Measurements from ENCODE around the gene SH3RF3. TPM values are rescaled to one million over a fixed set of nuclear protein-coding genes. Genes with fewer than 3 reads are reported as not detected.

SH3RF3 gene
- total and polyA plus RNA-seq, 2 donors (not counting 1 experiment from before 2014, with no cell fraction given): 8.3 to 10.1 TPM

DNA sequence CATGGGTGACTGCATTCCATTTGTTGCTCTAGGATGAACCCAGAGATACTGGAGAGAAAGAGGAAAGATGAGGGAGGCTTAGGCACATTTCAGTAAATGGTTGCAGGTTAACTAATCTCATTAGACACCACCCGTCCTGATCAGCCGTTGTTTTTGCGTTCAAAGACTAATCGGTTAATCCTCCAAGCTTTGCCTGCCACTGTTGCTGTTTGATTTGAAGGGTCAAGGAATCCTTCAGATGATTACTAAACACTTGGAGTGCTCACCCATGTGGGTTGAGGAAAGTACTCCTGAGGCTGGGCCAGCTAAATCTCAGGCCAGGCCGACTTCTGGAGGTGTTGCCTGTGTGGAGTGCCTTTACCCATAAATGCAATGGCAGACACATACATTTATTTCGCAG is 8.6 kb downstream of the SH3RF3 start:
- H2AFZ ChIP-seq (ENCODE audit: low read length): no peak overlapping the region
- H4K20me1 ChIP-seq (ENCODE audit: control insufficient read depth, extremely low read depth, insufficient read depth, low read length): peaks cover 3% of the 10 kb centered on the region
- peaks cover 2% of the 10 kb centered on the region for H3K4me1 ChIP-seq (ENCODE audit: control insufficient read depth, extremely low read depth, insufficient read depth, low read length)
- no peaks in the 10 kb centered on the region for H3K27me3 ChIP-seq (ENCODE audit: control insufficient read depth, insufficient read depth, low read length)
- H3K4me2 ChIP-seq (ENCODE audit: extremely low read depth, insufficient read depth, low read length): no peak overlapping the region
- no peak for DNase-seq (ENCODE audit: low read depth in 2 of 2)
- H3K36me3 ChIP-seq (ENCODE audit: control insufficient read depth, insufficient read depth, low read length): no peaks in the 10 kb centered on the region
- H3K79me2 ChIP-seq (ENCODE audit: control insufficient read depth, insufficient read depth, low read length): peaks cover 94% of the 10 kb centered on the region
- H3K27ac ChIP-seq (ENCODE audit: insufficient read depth, low read length): no peak overlapping the region
- no peak overlapping the region for H3K4me3 ChIP-seq (replicated peaks in 1 of 4; ENCODE audit: control extremely low read depth in 1 of 4, insufficient read depth in 1 of 4, low read depth in 3 of 4, low read length in 4 of 4)
- no peaks in the 10 kb centered on the region for H3K9me3 ChIP-seq (ENCODE audit: control insufficient read depth, insufficient read depth, low read depth, low read length)
- no peak overlapping the region for H3K9ac ChIP-seq (ENCODE audit: insufficient read depth, low read length)
- TF ChIP-seq CTCF (conservative IDR thresholded peaks at IDR 0.05 in 1 of 2, IDR thresholded peaks at IDR 0.05 in 1 of 2; ENCODE audit: low read depth in 1 of 2, low read length in 2 of 2) (no peak), EZH2 (IDR thresholded peaks at IDR 0.05; ENCODE audit: low read length, missing control alignments) (no peak)

DNA sequence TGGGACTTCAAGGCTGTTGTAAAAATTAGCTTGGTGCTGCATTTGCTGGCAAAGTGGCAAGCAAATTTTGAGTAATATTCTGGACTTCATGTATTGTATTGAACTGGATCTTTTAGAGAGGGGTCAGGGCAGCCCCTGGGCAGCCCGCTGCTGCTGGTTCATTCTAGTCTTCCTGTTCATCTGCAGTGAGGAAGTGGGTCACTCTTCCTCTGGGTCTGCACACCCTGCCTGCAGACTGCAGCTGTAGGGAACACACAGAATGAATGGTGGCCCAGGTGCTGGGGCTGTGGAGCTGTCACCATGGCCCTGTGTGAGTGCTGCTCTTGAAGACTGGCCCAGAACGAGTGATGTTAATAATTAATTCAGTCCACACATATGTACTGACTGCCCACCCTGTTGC is 9.4 kb downstream of the SH3RF3 start:
- TF ChIP-seq EZH2 (IDR thresholded peaks at IDR 0.05; ENCODE audit: low read length, missing control alignments) (no peak), CTCF (conservative IDR thresholded peaks at IDR 0.05 in 1 of 2, IDR thresholded peaks at IDR 0.05 in 1 of 2; ENCODE audit: low read depth in 1 of 2, low read length in 2 of 2) (no peak)
- no peak overlapping the region for H3K9ac ChIP-seq (ENCODE audit: insufficient read depth, low read length)
- no peak overlapping the region for H3K4me2 ChIP-seq (ENCODE audit: extremely low read depth, insufficient read depth, low read length)
- no peak for DNase-seq (ENCODE audit: low read depth in 2 of 2)
- H3K9me3 ChIP-seq (ENCODE audit: control insufficient read depth, insufficient read depth, low read depth, low read length): no peaks in the 10 kb centered on the region
- H3K79me2 ChIP-seq (ENCODE audit: control insufficient read depth, insufficient read depth, low read length): peaks cover 92% of the 10 kb centered on the region
- H3K36me3 ChIP-seq (ENCODE audit: control insufficient read depth, insufficient read depth, low read length): no peaks in the 10 kb centered on the region
- H2AFZ ChIP-seq (ENCODE audit: low read length): no peak overlapping the region
- H3K4me1 ChIP-seq (ENCODE audit: control insufficient read depth, extremely low read depth, insufficient read depth, low read length): peaks cover 2% of the 10 kb centered on the region
- peaks cover 3% of the 10 kb centered on the region for H4K20me1 ChIP-seq (ENCODE audit: control insufficient read depth, extremely low read depth, insufficient read depth, low read length)
- no peak overlapping the region for H3K4me3 ChIP-seq (replicated peaks in 1 of 4; ENCODE audit: control extremely low read depth in 1 of 4, insufficient read depth in 1 of 4, low read depth in 3 of 4, low read length in 4 of 4)
- no peaks in the 10 kb centered on the region for H3K27me3 ChIP-seq (ENCODE audit: control insufficient read depth, insufficient read depth, low read length)
- H3K27ac ChIP-seq (ENCODE audit: insufficient read depth, low read length): no peak overlapping the region

DNA sequence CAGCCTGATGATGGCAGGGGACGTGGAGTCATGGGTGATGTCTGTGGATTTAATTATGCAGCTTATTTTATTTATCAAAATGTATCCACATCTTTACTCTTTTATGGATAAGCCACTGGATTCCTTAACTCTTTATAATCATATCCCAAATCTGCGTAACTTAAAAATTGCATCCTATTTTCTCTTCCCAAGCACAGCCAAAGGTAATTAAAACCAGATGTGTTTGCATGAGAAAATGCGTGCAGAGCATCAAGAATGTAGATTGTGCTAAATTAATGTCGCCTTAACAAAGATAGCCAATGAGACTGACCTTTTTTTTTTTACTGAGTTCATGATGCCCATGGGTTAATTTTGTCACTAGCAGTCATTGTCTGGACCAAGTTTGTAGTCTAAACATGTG is 10.0 kb downstream of the SH3RF3 start:
- H2AFZ ChIP-seq (ENCODE audit: low read length): no peak overlapping the region
- H3K9ac ChIP-seq (ENCODE audit: insufficient read depth, low read length): no peak overlapping the region
- H3K27ac ChIP-seq (ENCODE audit: insufficient read depth, low read length): no peak overlapping the region
- peaks cover 5% of the 10 kb centered on the region for H4K20me1 ChIP-seq (ENCODE audit: control insufficient read depth, extremely low read depth, insufficient read depth, low read length)
- H3K79me2 ChIP-seq (ENCODE audit: control insufficient read depth, insufficient read depth, low read length): peaks cover 92% of the 10 kb centered on the region
- no peak for DNase-seq (ENCODE audit: low read depth in 2 of 2)
- H3K36me3 ChIP-seq (ENCODE audit: control insufficient read depth, insufficient read depth, low read length): no peaks in the 10 kb centered on the region
- TF ChIP-seq EZH2 (IDR thresholded peaks at IDR 0.05; ENCODE audit: low read length, missing control alignments) (no peak), CTCF (conservative IDR thresholded peaks at IDR 0.05 in 1 of 2, IDR thresholded peaks at IDR 0.05 in 1 of 2; ENCODE audit: low read depth in 1 of 2, low read length in 2 of 2) (no peak)
- no peaks in the 10 kb centered on the region for H3K9me3 ChIP-seq (ENCODE audit: control insufficient read depth, insufficient read depth, low read depth, low read length)
- peaks cover 2% of the 10 kb centered on the region for H3K4me1 ChIP-seq (ENCODE audit: control insufficient read depth, extremely low read depth, insufficient read depth, low read length)
- H3K4me2 ChIP-seq (ENCODE audit: extremely low read depth, insufficient read depth, low read length): no peak overlapping the region
- no peak overlapping the region for H3K4me3 ChIP-seq (replicated peaks in 1 of 4; ENCODE audit: control extremely low read depth in 1 of 4, insufficient read depth in 1 of 4, low read depth in 3 of 4, low read length in 4 of 4)
- H3K27me3 ChIP-seq (ENCODE audit: control insufficient read depth, insufficient read depth, low read length): no peaks in the 10 kb centered on the region

Data from fibroblast of lung (primary cell).